ENCODE results near the gene HOXA5.
A peak's percentile ranks its signal among the peaks of the same experiment; 100 is the strongest.

GRCh38 chr7:27095897-27096767, 47.3 kb downstream of the HOXA5 start, which contains the start of gene HOXA1:
- TF ChIP-seq TAF1 (IDR thresholded peaks at IDR 0.05; ENCODE audit: borderline replicate concordance, low read depth, low read length) (no peak), ATF3 (IDR thresholded peaks at IDR 0.05; ENCODE audit: borderline replicate concordance, extremely low read depth, low read depth, low read length) (peak; percentile 47; the same call in 1 of the 2 replicates), CHD1 (IDR thresholded peaks at IDR 0.05; ENCODE audit: low read depth, low read length) (no peak), NFYB (IDR thresholded peaks at IDR 0.05; ENCODE audit: insufficient read depth, low read depth, low read length) (peak; percentile 76; the same call in 1 of the 2 replicates), POLR2AphosphoS2 (IDR thresholded peaks at IDR 0.05; ENCODE audit: low read depth, low read length) (no peak), TCF7 (IDR thresholded peaks at IDR 0.05; ENCODE audit: borderline replicate concordance) (no peak), BCL11A (IDR thresholded peaks at IDR 0.05; ENCODE audit: low read depth, low read length) (0 out of 2 replicates have a peak, but pooled peaks have one; percentile 45), ETV6 (conservative IDR thresholded peaks at IDR 0.05 in 1 of 2, IDR thresholded peaks at IDR 0.05 in 1 of 2; ENCODE audit: borderline replicate concordance in 1 of 2, low read depth in 1 of 2) (no peak), YY1 (IDR thresholded peaks at IDR 0.05; ENCODE audit: low read depth, low read length) (no peak), POLR2A (IDR thresholded peaks at IDR 0.05; ENCODE audit: low read depth, low read length) (peak; percentile 65), HDAC2 (IDR thresholded peaks at IDR 0.05) (no peak)
- TF ChIP-seq, protein P1, sequence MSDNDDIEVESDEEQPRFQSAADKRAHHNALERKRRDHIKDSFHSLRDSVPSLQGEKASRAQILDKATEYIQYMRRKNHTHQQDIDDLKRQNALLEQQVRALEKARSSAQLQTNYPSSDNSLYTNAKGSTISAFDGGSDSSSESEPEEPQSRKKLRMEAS (IDR thresholded peaks at IDR 0.05; ENCODE audit: low read depth, low read length): 0 out of 2 replicates have a peak, but pooled peaks have one; percentile 46
- TF ChIP-seq, protein P2, sequence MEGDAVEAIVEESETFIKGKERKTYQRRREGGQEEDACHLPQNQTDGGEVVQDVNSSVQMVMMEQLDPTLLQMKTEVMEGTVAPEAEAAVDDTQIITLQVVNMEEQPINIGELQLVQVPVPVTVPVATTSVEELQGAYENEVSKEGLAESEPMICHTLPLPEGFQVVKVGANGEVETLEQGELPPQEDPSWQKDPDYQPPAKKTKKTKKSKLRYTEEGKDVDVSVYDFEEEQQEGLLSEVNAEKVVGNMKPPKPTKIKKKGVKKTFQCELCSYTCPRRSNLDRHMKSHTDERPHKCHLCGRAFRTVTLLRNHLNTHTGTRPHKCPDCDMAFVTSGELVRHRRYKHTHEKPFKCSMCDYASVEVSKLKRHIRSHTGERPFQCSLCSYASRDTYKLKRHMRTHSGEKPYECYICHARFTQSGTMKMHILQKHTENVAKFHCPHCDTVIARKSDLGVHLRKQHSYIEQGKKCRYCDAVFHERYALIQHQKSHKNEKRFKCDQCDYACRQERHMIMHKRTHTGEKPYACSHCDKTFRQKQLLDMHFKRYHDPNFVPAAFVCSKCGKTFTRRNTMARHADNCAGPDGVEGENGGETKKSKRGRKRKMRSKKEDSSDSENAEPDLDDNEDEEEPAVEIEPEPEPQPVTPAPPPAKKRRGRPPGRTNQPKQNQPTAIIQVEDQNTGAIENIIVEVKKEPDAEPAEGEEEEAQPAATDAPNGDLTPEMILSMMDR (IDR thresholded peaks at IDR 0.05 in 2 of 3, conservative IDR thresholded peaks at IDR 0.05 in 1 of 3; ENCODE audit: control insufficient read depth in 2 of 3, extremely low read depth in 1 of 3, insufficient read depth in 1 of 3, low read depth in 3 of 3, low read length in 3 of 3): no peak; a peak in 1 of 6 replicates
